ENCODE data around the gene APOC3.

The APOC3 gene

DNA sequence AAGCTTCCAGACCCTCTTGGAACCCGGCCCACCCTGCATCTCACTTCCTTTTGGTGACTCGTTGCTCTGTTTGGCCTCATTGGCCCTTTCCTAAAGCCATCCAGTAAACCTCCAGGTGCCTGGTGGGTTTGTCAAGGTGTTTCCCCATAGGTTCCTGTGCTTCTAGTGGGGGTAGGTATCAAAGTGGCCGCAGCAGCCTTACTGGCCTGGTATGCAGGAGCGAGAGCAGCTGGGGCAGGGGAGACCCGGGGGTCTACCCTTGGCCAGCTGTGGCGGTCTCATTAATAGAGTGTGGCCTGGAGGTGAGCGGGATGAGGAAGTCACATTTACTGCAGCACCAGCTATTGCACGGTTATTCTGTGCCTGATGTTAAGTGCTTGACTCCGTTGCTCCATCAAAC is 10.7 kb upstream of the APOC3 start:
- Histone ChIP-seq H3K79me2 (no peaks in the 10 kb centered on the region), H3K9ac (no peak overlapping the region), H3K27ac (no peak overlapping the region), H3K9me3 (ENCODE audit: control insufficient read depth, low read length) (no peaks in the 10 kb centered on the region), H3K36me3 (ENCODE audit: control insufficient read depth, insufficient read depth, low read length) (no peaks in the 10 kb centered on the region), H2AFZ (no peak overlapping the region), H3K4me2 (ENCODE audit: low read length) (no peak overlapping the region), H3K4me1 (no peaks in the 10 kb centered on the region), H3K4me3 (ENCODE audit: low read depth, low read length) (no peak overlapping the region), H3K27me3 (ENCODE audit: control insufficient read depth, insufficient read depth, low read length) (no peaks in the 10 kb centered on the region)
- TF ChIP-seq, protein P1, sequence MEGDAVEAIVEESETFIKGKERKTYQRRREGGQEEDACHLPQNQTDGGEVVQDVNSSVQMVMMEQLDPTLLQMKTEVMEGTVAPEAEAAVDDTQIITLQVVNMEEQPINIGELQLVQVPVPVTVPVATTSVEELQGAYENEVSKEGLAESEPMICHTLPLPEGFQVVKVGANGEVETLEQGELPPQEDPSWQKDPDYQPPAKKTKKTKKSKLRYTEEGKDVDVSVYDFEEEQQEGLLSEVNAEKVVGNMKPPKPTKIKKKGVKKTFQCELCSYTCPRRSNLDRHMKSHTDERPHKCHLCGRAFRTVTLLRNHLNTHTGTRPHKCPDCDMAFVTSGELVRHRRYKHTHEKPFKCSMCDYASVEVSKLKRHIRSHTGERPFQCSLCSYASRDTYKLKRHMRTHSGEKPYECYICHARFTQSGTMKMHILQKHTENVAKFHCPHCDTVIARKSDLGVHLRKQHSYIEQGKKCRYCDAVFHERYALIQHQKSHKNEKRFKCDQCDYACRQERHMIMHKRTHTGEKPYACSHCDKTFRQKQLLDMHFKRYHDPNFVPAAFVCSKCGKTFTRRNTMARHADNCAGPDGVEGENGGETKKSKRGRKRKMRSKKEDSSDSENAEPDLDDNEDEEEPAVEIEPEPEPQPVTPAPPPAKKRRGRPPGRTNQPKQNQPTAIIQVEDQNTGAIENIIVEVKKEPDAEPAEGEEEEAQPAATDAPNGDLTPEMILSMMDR (IDR thresholded peaks at IDR 0.05) = no peak

DNA sequence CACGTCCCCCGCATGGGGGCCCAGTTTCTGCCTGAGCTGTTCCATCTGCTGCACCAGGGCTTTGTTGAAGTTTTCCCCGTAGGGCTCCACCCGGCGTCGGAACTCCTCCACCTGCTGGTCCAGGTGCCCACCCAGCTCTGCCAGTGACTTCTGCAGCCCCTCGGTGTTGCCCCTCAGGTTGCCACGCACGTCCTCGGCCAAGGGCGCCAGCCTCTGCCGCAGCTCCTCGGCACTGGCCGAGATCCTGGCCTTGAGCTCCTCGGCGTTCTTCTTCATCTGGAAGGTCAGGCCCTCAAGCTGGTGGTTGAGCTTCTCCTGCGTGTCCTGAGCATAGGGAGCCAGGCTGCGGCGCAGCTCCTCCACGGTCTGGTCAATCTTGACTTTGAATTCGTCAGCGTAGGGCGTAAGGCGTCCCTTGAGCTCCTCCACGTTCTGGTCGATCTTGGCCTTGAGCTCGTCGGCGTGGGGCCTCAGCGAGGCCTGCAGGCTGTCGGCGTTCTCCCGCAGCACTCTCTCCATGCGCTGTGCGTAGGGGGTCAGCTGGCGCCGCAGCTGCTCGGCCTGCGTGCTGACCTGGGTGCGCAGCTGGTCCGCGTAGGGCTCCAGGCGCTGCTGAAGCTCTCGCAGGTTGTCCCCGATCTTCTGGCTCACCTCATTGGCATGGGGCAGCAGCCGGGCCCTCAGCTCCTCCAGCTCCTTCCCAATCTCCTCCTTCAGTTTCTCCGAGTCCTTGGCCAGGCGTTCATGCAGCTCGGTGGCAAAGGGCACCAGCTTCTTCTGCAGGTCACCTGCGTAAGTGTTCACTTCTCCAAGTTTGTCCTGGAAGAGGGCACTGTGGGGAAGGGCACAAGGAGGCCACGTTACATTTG is 8.4 kb upstream of the APOC3 start:
- Histone ChIP-seq H2AFZ (no peak overlapping the region), H3K4me3 (ENCODE audit: low read depth, low read length) (no peak overlapping the region), H3K27ac (no peak overlapping the region), H3K4me1 (no peaks in the 10 kb centered on the region), H3K9me3 (ENCODE audit: control insufficient read depth, low read length) (no peaks in the 10 kb centered on the region), H3K4me2 (ENCODE audit: low read length) (no peak overlapping the region), H3K79me2 (no peaks in the 10 kb centered on the region), H3K27me3 (ENCODE audit: control insufficient read depth, insufficient read depth, low read length) (no peaks in the 10 kb centered on the region), H3K9ac (no peak overlapping the region), H3K36me3 (ENCODE audit: control insufficient read depth, insufficient read depth, low read length) (no peaks in the 10 kb centered on the region)
- TF ChIP-seq, protein P1 (IDR thresholded peaks at IDR 0.05) = no peak

DNA sequence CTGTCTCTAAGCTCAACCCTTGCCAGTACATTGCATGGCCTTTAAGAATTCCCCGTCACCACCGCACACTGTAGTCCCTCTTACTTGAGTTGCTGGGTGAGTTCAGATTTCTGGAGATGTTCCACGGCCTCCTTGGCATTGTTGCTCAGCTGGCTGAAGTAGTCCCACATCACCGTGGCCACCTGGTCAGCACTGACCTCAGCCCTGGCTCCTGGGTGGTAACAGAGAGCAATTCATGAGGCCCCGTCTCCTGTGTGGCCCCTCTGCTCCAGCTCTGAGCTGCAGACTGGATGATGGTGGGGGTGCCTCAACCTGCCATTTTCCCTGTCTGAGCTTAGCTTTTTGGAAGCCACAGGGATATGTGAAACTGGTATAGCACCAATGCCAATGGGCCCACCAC is 7.1 kb upstream of the APOC3 start:
- Histone ChIP-seq H3K4me1 (no peaks in the 10 kb centered on the region), H2AFZ (no peak overlapping the region), H3K27ac (no peak overlapping the region)

DNA sequence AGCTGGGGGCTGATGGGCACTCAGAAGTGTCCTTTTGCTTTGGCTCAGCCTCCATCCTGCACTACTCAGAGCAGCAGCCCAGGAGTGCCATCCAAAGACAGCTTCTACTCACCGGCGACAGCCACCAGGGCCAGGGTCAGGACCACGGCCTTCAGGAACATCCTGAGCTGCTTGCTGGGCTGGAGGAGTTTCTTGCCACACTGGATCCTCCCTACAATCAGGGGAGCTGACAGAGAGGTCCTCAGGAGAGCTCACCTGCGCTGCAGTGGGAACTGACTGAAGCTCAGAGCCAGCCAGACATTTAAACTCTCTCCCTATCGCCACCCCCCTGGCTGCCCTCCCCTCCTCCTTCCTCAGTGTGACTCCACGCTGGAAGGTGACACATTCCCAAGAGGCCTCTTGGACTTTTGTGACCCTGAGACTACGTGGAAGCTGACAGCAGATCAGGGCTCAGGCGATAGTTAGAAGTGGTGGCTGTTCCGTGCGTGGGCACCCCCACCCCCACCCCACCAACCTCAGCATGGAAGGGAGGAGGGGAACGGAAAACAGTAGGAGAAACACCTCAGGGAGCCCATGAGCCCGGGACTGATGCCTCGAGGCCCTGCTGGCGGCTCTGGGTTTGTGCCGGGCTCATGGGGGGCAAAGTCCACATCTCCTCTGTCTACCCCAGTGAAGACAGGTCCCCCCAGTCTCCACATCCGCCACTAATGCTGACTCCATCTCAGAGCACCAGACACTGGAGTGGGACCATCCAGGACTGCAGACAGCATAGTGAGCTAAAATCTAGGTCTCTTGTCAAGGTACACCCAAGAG is 6.5 kb upstream of the APOC3 start, which contains the start of gene APOA4:
Gene APOA4, minus strand, starts transcription at position 274 of the 813 bp plus-strand sequence. Its CDS starts 113 bp downstream, at position 161.
- H3K9ac ChIP-seq = no peak within 1 kb of the TSS
- H2AFZ ChIP-seq = no peak within 1 kb of the TSS
- no peak within 1 kb of the TSS for H3K4me3 ChIP-seq (ENCODE audit: low read depth, low read length)
- H3K9me3 ChIP-seq (ENCODE audit: control insufficient read depth, low read length) = no peaks in the 10 kb centered on the region
- H3K4me2 ChIP-seq (ENCODE audit: low read length) = no peak within 1 kb of the TSS
- H3K4me1 ChIP-seq = no peaks in the 10 kb centered on the region
- no peaks in the 10 kb centered on the region for H3K27me3 ChIP-seq (ENCODE audit: control insufficient read depth, insufficient read depth, low read length)
- H3K79me2 ChIP-seq = no peaks in the 10 kb centered on the region
- TF ChIP-seq, protein P1 (IDR thresholded peaks at IDR 0.05) = no peak
- H3K27ac ChIP-seq = no peak within 1 kb of the TSS
- H3K36me3 ChIP-seq (ENCODE audit: control insufficient read depth, insufficient read depth, low read length) = no peaks in the 10 kb centered on the region

More for the DNA sequence above, 7.1 kb upstream of the APOC3 start:
- Histone ChIP-seq H3K27me3 (ENCODE audit: control insufficient read depth, insufficient read depth, low read length) (no peaks in the 10 kb centered on the region), H3K4me3 (ENCODE audit: low read depth, low read length) (no peak overlapping the region), H3K9ac (no peak overlapping the region), H3K79me2 (no peaks in the 10 kb centered on the region), H3K9me3 (ENCODE audit: control insufficient read depth, low read length) (no peaks in the 10 kb centered on the region), H3K4me2 (ENCODE audit: low read length) (no peak overlapping the region), H3K36me3 (ENCODE audit: control insufficient read depth, insufficient read depth, low read length) (no peaks in the 10 kb centered on the region)
- TF ChIP-seq, protein P1 (IDR thresholded peaks at IDR 0.05) = no peak
